NCI-H1417 (cell line): ENCODE measurements around the gene REXO1.

ENCODE experiments used
- DNase-seq, 3 experiments: peaks; one replicate each; lab custom pipeline; 2025; lab: John Stamatoyannopoulos, UW

Gene REXO1

DNA sequence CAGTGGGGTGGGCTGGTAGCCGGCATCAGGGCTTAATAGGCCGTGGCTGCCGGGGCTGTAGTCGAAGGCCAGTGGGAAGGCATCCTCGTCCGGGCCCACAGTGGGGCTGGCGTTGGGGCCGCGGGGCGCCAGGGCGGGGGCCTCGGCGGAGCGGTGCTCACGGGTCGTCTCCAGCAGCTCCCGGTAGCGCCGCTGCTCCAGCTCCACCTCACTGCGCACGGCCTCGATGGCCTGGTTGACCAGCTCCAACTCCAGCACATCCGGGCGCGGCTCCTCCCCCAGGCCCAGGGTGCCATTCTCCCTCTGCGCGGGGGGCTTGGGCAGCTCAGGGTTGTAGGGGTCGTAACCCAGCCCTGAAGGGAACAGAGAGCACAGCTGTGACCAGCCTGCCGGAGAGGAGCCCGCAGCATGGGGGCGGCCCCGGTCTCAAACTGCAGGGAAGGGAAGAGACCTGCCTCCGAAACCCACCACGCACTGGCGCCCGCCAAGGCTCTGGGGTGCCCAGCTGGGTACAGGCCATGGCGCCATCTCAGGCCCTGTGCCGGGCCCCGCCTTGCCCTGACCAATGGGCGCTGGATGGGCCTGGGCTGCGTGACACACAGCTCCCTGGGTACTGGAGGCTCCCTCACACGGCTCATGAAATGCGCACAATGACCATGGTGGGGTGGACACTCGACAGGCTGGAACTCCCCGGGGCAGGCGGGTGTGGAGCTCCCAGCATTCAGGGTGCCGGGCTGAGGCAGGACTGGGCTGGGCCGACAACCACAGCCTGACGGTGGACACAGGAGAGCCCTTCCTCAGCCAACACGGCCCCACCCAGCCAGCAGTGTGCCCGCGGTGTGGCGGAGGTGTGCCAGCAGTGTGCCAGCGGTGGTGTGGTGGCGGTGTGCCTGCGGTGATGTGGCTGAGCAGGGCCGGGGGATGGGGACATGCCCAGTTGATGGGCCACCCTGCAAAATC is 19.7 kb downstream of the REXO1 start:
- no peak for DNase-seq

DNA sequence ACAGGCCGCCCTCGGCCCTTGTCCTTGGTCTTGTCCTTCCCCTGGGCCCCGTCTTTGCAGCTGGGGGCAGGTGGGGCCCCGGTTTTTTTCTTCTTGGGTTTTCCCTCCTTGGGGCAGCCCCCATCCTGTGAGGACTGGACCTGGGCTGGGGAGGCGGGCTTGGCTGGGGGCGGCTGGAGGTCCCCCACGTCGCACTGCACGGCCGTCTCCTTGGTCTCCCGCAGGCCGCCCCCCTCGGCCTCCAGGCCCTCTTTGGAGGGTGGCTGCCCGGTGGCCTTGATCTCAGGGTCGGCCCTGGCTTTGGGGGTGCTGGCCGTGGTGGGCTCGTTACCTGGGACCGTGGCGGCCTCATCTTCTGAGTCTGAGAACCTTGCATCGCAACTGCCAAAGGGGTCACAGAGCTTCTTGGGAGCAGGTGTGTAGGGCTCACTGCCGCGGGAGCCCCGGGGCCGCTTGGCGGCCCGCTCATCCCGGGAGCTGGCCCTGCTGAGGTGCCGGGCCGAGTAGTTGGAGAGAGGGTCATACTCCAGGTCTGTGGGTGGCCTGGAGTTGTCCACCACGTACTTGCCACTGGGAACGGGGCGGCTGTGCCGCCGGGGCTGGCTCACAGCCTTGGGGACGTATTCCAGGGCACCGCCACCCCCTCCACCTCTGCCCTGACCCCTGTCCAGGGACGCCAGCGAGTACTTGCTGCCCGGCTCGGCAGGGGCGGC is 20.6 kb downstream of the REXO1 start:
- DNase-seq = no peak

DNA sequence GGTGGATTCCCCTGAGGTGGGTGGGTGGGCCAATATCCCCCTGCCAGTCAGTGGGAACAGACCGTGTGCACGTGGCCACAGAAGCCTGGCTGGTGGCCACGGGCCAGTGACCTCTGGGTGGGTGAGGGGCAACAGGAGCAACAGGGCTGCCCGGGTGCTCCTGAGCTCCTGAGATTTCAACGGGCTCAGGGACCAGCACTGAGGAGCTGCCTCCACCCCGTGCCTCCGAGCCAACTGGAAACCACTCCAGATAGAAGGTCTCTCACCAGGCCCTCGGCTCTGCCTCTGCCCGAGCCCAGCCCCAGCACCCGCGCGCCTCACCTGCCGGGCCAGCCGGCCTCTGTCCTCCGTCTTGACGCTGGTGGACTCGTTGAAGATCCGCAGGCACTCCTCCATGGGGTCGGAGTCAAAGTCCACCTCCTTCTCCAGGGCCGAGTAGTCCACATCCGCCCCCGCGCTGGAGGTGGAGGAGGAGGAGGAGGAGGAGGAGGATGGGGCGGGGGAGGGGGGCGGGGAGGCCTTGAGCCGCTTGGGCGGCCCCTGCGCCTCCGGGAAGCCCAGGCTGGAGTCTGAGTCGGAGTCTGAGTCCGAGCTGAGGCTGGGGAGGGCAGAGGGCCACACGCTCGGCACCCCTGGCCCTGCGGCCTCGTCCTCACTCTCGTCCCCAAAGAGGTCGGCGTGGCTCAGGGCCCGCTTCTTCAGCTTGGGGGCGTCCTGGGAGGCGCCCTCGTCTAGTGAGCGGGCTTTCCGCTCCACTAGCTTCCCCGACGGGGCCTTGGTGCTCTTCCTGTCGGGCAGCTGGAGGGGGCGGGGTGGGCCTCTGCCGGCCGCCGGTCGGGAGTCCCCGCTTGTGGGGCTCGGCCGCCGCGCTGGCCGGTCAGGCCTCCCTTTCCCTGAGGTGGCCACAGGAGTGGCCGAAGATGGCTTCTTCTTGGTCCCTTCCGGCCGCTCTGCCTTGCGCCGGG is 21.4 kb downstream of the REXO1 start:
- DNase-seq = no peak

DNA sequence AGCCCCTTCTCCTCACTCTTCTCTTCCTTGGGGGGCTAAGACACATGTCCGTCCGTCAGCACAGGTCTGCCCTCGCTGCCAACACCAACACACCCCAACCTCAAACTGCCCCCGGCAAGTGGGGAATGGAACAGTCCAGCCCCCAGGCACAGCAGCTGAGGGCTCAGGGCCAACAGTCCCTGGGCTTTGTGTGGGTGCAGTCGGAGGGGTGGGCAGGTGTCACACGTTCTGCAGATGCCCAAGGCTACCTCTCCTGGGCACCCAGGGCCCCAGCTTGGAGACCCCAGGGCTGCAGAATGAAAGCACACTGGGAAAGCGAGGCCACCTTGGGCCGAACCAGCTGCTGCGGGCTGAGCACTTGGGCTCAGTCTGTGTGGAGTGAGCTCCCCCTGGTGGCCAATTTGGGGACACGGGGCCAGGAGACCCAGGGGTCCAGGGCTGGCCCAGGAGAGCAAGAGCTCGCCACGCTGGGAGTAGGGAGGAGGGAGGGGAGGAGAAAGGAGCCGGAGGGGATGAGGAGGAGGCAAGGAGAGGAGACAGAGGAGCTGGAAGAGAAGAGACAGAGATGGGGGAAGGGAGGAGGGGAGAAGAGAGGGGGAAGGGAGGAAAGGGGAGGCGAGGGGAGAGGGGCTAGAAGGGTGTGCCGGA is 22.2 kb downstream of the REXO1 start:
- DNase-seq = peak; percentile 57 to 81 (median 61)

DNA sequence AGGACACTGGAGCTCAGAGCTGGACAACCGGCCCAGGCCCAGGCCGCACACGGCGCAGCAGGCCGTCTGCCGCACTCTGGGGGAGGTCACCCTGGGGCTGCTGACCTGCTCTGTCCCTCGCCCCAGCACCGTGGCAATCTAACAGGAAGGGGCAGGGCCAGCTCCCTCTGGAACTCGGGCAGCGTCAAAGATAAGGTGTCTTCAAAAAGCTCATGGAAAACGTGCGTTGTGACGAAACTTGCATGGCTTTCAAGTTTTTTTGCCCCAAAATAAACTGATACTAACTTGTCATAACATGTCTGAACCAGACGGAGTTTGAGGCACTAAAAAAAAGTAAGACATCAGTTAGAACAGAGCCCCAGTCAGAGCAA is 24.0 kb downstream of the REXO1 start:
- no peak for DNase-seq

DNA sequence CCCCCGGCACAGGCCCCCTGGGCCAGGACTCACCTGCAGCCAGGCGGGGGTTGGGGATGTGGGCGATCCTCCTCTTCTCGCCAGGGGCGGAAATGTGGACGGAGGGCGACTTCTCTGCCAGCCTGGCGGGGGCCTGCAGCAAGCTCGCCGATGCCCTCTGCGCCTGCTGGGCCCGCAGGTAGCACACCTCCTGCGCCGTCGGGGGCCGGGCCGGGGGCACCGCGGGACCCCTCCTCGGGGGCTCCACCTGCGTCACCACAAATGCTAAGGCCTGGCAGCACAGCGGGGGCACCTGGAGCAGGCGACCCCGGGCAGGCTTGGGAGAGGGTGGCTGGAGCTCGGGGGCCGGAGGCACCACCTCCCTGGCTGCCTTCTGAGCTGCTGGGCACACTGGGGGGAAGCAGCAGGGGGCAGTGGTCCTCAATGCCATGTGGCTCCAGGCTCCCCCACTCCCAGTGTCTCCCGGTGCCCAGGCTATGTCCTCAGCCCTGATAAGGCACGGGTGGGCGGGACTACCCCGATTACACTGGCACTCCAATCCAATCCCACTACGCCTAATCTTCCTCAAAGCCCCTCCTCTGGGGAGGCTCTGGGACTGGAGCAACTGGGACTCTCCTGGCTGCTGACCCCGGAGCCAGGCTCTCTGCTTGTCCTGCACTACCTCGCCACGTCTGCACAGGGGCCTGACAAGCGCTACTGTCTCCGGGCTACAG is 24.6 kb downstream of the REXO1 start:
- no peak for DNase-seq

DNA sequence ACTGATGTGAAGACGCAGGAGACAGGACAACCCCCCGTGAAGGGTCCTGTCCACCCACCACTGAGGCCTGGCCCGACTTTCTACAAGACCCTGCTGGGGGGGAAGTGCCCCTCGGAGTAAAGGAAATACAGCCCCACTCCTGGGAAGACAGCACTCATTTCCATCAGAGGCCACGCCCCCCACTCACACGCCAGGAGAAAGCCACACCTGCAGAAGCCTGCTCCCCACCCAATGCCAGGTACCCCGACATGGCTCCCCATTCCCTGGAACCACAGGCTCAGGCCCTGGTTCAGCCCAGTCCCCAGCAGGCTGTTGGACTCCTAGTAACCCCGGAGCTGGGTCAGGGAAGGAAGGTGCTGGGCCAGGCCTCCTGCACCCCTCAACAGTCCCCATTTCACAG is 25.3 kb downstream of the REXO1 start:
- no peak for DNase-seq

DNA sequence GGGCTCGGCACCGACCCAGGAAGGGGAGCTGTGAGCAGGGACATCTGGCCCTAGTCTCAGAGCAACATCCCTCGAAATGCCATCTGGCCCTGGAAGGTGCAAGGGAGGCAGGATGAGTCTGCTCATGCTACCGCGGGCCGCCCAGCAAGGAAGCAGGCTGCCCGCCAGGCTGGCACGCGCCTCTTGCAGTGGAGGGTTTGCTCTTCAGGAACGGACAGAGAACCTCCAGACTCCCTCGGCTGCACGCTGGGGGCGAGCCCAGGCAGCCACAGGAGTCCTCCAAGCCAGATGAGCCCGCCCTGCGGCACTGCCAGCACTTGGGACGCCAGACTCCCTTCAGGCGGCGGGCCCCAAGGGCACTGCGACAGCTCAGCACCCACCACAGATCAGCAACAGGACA is 26.1 kb downstream of the REXO1 start:
- no peak for DNase-seq

DNA sequence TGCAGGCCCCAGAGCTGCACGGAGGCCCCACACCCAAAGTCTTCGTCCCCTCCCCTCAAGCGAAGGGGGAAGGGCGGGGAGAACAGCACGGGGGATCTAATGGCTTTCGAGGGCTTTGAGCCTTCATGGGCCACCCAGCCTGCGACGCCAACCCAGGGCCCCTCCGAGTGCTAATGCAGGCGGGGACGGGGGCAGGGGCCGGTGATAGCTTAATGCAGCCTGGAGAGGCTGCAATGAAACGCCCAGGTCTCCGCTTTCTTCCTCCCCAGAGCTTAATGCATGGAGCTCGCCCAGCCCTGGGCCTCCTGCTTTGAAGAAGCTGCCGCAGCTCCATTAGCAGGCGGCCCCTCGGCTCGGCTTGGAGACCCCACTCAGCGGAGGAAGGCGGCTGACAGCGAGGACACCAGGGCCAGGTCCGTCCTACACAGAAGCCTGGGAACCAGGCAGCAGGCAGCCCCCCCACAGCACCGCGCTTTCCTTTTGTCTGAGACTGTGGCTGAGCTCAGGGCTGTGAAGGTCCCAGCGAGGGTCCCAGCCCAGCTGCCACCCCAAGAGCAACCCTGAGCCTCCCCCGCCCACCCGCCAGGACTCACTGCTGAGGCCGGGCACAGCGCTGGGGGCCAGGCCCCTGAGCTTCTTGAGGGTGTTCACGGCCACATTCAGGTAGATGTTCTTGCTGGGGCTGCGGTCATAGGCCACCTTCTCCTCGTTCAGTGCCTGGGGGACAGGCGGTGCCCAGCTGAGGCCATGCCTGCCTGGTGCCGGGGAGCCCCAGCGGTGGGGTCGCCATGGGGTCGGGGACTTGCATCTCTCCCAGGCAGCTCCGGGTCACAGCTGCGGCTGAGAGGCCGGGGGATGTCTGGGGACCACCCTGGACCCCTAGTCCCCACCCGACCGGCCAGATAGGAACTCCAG is 28.7 kb downstream of the REXO1 start:
- DNase-seq = no peak

DNA sequence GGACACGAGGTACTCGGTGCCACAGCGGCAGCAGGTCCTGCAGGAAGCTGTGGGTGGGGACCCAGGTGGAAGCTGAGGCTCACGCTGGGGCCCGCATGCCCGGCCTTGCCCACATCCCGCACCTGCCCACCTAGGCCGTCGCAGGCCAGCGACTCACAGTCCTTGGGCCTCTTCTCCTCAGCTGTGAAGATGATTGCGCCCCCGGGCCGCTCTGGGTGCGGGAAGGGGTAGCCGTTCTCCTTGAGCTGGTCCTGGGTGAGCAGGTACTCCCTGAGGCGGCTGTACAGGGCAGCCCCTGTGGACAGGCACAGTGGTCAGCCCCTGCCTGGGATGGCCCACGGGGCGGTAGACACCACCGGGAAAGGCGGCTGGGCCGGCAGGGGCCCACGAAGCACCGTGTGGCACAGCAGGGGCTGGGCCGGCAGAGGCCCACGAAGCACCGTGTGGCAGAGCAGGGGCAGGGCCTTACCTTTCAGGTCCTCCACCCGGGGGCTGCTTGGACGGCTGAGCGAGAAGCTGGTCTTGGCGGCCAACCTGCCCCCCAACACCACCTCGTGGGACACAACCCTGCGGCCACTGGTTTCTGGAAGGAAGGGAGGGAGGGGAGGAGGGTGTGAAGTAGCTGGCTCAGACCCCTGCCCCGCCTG is 29.6 kb downstream of the REXO1 start:
- no peak for DNase-seq

DNA sequence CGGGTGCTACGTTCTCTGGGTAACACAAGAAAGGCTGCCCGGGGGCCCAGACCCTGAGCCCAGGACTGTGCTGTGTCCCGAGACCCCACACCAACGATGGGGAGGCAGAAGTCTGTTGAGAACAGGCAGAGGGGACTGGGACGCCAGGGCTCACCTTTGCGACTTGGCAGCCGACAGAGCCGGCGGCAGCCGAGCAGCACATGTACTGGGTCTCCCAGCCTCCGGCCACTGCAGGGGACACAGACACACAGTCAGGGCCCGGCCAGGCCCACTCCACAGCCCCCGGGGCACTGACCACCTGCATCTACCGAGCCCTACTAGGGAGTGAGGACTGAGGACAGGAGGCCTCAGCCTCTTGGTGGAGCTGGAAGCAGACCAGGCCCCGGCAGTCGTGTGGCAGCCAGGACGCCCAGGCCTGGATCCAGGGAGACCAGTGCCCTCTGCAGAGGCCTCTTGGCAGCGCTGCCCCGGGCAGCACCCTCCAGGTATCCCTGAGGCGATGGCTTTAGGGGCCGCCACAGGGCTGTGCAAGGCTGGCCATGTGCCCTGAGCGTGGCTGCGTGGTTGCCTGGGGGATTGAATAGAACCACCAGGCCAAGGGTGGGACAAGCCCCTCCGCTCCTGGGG is 30.6 kb downstream of the REXO1 start:
- DNase-seq = no peak

DNA sequence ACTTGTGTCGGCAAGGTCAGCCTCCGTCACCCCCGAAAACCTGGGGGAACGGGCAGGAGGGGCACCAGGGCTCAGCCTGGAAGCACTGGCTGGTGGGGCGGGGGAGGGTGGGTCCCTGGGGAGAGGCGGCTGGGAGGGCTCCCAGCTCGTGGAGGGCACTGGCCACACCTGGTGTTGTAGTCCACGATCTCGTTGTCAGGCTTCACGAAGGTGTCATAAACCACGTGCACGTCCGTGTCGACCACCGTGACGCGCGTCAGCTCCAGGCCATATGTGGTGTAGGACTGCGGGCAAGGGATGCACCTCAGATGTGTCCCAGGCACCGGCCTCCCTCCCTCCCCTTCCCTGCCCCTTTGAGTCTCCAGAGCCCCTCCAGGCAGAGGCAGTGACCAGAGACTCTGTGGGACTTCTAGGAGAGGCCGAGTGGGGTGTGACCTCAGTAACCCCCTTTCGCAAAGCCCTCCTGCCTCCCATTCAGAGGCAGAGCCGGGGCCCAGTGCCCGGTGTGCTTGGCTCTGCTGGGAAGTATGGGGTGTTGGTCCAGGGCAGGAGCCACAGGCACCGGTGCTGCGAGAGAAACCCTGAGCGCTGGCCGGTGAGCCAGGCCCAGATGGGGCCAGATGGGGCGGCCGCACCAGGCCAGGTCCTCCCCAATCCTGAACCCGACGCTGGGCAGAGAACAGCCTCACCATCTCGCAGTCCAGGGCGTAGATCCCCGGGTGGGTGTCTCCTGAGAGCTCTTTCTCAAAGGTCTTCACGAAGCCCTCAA is 31.6 kb downstream of the REXO1 start:
- no peak for DNase-seq

DNA sequence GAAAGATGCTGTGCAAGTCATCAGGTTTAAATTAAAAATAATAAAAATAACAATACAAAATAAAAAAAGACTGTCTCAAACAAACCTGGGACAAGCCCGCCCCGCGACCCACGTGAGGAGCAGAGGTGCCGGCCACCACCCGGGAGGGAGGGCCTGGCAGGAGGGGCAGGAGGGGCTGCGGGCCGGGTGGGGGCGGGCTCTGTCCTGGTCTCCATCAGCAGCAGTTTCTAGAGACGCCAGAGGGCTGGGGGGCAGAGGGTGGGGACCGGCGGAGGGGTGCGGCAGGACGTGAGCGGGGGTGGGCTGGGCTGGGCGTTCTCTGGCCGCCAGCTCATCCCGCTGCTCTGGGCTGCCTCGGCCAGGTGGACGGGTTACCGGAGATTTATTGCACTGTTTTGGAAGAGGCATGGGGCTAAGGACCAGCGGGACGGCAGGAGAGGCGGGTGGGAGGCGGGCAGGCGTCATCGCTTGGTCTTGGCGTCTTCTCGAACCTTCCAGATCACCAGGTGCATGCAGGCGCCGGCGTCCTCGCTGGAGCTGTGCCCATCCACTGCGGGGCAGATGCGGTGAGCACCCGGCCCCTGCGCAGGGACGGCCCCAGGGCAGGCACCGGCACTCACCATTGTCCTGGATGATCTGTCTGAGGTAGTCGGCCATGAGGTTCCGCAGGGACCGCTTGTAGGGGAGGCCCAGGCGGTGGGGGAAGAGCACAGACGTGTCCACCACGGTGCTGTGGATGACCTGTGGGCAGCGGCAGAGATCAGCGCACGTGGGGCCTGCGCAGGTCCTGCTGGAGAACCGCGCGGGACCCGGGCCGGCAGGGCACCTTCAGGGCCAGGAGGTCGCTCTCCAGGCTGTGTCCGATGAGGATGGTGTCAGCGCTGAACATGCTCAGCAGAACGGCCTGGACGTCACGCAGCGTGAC is 32.4 kb downstream of the REXO1 start:
- no peak for DNase-seq

DNA sequence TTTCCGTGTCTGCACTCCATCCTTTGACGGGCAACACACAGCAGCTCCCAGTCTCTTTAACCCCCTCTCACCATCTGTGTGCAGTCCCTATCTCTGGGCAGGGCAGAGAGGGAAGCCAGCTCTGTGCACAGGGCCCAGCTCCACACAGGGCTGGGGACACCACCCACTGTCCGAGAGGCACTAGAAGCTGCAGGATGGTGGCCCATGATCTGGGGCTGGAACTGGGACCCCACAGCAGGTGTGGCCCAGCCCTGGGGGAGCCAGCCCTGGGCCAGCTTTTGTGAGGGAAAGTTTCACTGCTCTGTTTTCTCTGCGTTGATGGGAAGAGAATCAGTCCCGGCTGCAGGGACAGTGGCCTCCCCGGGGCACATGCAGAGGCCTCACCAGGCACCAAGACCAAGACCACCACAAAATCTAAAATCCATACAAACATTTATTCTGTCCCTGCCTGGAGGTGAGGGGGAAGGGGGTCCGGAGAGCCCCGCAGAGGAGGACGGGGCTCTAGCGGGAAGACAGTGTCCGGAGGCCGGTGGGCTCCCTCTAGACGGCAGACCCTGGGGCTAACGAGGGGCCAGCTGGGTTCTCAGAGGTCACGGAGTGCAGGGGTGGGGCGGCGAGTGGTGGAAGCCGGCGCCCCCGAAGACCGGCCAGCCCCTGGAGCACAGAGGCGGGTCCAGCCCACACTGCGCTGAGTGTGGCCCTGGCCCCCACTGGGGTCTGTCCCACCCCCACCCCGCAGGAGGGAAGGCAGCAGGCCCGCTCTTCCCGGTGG is 33.3 kb downstream of the REXO1 start:
- no peak for DNase-seq

DNA sequence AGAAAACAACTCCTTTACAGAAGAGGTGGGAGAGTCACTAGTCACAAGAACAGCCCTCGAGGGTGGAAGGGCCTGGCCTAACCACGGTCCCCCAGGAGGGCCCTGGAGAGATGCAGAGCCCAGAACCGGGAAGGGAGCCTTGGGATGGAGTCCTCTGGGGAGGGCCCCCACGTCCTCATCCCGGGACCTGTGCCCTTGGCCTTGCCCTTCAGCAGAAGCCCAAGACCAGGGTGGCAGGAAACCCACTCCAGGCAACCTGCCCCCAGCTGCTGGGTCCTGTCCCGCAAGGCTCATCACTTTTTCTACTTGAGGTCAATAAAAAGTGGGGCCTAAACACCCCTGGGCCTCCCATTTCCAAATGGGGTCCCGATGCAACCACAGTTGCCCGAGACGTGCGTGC is 33.9 kb downstream of the REXO1 start:
- no peak for DNase-seq
